SK-N-MC (cell line): ENCODE measurements around the gene PLK3.

Source experiments
- DNase-seq: peaks from one replicate; pipeline ENCODE4 v3.0.0-alpha.2; 2011; ENCODE audit warnings: low read depth, low spot score
- H3K27ac ChIP-seq: fragments of 200-600 bp; sonication (generic); 2 replicates; pipeline ENCODE4 v1.5.1; 2016; ENCODE audit warnings: mixed run types
- H3K36me3 ChIP-seq: fragments of 200-600 bp; sonication (generic); 2 replicates; pipeline ENCODE4 v1.6.1; 2017; ENCODE audit warnings: antibody characterized with exemption, low read length, mixed read lengths; ENCODE audit not compliant: insufficient read depth
- H3K4me3 ChIP-seq: fragments of 200-600 bp; sonication (generic); 2 replicates; pipeline ENCODE4 v1.5.1; 2016
- H3K9ac ChIP-seq: fragments of 200-600 bp; sonication (generic); 2 replicates; pipeline ENCODE4 v1.8.0; 2017; ENCODE audit warnings: mixed run types, mixed read lengths; ENCODE audit not compliant: insufficient read length
- H3K9me3 ChIP-seq: fragments of 200-600 bp; sonication (generic); 2 replicates; pipeline ENCODE4 v1.6.1; 2017; ENCODE audit warnings: low read depth, mild to moderate bottlenecking, antibody characterized with exemption, low read length, moderate library complexity, mixed read lengths
- EZH2 ChIP-seq: fragments of 200-600 bp; sonication (generic); IDR thresholded peaks from one replicate; pipeline ENCODE4 v1.6.1; 2017; ENCODE audit warnings: antibody characterized with exemption
- FOXP2 ChIP-seq: optimal IDR thresholded peaks from 2 replicates; pipeline ENCODE3; 2011; ENCODE audit warnings: mild to moderate bottlenecking, moderate library complexity; ENCODE audit not compliant: insufficient read depth; ENCODE audit errors: extremely low read length, control extremely low read depth
- POLR2AphosphoS5 ChIP-seq: IDR thresholded peaks from 2 replicates; pipeline ENCODE4 v1.6.1; 2012; ENCODE audit warnings: mild to moderate bottlenecking, low read depth, low read length, borderline replicate concordance

PLK3 gene

DNA sequence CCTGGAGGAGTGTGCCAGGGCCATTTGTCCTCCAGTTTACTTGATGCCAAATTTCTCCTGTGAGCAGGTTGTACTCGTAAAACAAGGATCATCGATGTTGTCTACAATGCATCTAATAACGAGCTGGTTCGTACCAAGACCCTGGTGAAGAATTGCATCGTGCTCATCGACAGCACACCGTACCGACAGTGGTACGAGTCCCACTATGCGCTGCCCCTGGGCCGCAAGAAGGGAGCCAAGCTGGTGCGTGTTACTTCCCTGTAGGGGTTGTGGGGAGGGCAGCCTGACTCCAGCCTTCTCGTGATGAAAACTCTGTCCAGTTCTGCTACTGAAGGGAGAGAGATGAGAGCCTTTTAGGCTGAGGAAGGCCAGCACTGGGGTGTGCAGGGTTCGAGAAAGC, 22.6 kb upstream of the PLK3 start:
- no peak for TF ChIP-seq POLR2AphosphoS5
- Histone ChIP-seq H3K27ac (peak overlapping the region; percentile 94), H3K4me3 (peak overlapping the region; percentile 91), H3K9ac (peak overlapping the region; percentile 100), H3K9me3 (no peaks in the 10 kb centered on the region), H3K36me3 (peaks cover 64% of the 10 kb centered on the region)
- DNase-seq: no peak

DNA sequence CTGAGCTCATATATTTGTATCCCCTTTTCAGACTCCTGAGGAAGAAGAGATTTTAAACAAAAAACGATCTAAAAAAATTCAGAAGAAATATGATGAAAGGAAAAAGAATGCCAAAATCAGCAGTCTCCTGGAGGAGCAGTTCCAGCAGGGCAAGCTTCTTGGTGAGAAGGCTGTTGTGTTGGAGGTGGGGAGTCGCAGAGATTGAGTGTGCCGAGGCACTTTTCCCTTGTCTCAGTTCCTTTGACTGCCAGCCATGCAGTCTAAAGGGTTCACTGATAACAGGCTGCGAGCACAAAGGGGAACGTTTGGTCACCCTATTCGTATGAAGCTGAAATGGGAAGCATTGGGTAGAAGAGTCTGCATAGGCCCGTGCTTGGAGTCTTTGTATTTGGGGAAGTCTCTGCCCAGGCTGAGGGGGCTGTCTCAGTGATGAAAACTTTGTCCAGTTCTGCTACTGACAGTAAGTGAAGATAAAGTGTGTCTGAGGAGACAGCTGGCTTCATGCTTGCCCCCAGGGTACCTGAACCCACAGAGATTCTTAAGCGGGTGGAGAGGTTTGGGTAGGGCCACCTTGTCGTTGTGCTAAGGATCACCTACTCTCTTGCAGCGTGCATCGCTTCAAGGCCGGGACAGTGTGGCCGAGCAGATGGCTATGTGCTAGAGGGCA, 22.1 kb upstream of the PLK3 start:
- no peak for DNase-seq

DNA sequence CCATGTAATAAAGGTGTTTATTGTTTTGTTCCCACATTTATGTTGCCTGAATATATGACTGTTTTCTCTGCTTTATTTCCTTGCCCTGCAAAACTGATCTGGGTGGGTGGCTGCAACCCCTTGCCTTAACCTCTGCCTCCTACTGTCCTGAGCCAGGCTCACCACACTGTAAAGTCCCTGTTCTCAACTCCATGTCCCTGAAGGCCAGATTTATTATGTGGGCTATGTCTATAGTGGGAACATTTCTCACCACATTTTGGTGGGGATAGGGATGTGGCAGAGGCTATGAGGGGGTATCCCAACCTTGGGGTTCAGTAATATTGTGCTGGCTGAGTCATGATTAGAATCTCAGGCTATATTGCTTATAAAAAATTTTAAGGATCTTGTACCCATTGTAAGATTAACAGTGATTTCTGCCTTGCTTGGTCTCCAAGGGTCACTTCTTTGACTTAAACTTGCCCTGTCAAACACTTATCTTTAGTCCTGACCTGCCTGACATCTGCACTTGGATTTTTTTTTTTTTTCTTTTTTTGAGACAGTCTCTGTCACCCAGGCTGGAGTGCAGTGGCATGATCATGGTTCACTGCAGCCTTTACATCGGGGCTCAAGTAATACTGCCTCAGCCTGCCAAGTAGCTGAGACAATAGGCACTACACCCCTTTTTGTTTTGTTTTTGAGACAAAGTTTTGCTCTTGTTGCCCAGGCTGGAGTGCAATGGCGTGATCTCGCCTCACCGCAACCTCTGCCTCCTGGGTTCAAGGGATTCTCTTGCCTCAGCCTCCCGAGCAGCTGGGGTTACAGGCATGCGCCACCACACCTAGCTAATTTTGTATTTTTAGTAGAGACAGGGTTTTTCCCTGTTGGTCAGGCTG, 21.2 kb upstream of the PLK3 start:
- H3K9me3 ChIP-seq: no peaks in the 10 kb centered on the region
- no peak overlapping the region for H3K4me3 ChIP-seq
- TF ChIP-seq EZH2 (no peak), FOXP2 (no peak), POLR2AphosphoS5 (no peak; the same call in 1 of the 2 replicates)
- H3K9ac ChIP-seq: no peak overlapping the region
- H3K36me3 ChIP-seq: peaks cover 64% of the 10 kb centered on the region
- peak overlapping the region; percentile 57 for H3K27ac ChIP-seq
- no peak for DNase-seq

More for the DNA sequence above, 22.1 kb upstream of the PLK3 start:
- H3K9ac ChIP-seq: peak overlapping the region; percentile 100
- H3K9me3 ChIP-seq: no peaks in the 10 kb centered on the region
- H3K27ac ChIP-seq: peak overlapping the region; percentile 94
- peak overlapping the region; percentile 91 for H3K4me3 ChIP-seq
- no peak for TF ChIP-seq EZH2
- no peak for TF ChIP-seq POLR2AphosphoS5
- TF ChIP-seq FOXP2: no peak
- peaks cover 64% of the 10 kb centered on the region for H3K36me3 ChIP-seq

DNA sequence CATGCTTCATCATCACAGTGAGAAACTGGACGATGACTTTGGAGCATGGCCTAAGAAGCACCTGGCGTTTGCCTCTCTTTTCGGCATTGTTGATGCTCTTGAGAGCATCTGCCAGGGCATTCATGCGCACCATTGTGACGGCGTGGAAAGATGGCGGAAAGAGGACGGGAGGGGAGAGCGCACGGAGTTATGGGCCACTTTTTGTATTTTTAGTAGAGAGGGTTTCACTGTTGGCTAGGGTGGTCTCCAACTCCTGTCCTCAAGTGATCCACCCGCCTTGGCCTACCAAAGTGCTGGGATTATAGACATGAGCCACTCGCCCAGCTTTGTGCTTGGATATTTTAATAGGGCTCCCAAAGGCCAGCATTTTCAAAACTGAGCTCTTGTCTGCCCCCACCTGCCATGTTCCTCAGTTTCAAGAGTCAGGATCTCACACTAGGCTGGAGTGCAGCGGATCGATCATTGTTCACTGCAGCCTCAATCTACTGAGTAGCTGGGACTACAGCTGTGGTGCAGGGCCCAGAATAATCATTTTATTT, 19.5 kb upstream of the PLK3 start:
- 0 out of 2 replicates have a peak overlapping the region, but pooled peaks have one; percentile 52 for H3K27ac ChIP-seq
- no peaks in the 10 kb centered on the region for H3K9me3 ChIP-seq
- H3K4me3 ChIP-seq: no peak overlapping the region
- no peak for DNase-seq
- TF ChIP-seq POLR2AphosphoS5 (no peak), EZH2 (no peak), FOXP2 (no peak)
- peaks cover 64% of the 10 kb centered on the region for H3K36me3 ChIP-seq
- no peak overlapping the region for H3K9ac ChIP-seq

DNA sequence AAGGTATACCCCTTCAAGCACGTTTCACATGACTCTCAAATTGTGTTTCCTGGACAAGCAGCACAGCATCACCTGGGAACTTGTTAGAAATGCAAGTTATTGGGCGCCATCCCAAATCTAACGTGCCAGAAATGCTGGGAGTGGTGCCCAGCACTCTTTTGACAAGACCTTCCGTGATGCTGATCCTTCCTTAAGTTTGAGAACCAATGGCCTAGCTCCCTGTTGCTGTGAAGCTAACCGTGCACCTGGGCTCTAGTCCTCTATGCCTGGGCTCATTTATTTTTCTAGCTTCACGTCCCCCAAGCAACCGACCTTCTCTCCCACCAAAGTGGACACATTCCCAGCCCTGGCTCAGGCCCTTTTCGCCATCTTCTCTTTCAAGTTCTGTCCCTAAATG, 16.5 kb upstream of the PLK3 start:
- Histone ChIP-seq H3K9ac (no peak overlapping the region), H3K27ac (no peak overlapping the region), H3K36me3 (peaks cover 34% of the 10 kb centered on the region), H3K4me3 (no peak overlapping the region), H3K9me3 (no peaks in the 10 kb centered on the region)
- no peak for DNase-seq
- TF ChIP-seq POLR2AphosphoS5 (no peak; the same call in 1 of the 2 replicates), EZH2 (no peak)

DNA sequence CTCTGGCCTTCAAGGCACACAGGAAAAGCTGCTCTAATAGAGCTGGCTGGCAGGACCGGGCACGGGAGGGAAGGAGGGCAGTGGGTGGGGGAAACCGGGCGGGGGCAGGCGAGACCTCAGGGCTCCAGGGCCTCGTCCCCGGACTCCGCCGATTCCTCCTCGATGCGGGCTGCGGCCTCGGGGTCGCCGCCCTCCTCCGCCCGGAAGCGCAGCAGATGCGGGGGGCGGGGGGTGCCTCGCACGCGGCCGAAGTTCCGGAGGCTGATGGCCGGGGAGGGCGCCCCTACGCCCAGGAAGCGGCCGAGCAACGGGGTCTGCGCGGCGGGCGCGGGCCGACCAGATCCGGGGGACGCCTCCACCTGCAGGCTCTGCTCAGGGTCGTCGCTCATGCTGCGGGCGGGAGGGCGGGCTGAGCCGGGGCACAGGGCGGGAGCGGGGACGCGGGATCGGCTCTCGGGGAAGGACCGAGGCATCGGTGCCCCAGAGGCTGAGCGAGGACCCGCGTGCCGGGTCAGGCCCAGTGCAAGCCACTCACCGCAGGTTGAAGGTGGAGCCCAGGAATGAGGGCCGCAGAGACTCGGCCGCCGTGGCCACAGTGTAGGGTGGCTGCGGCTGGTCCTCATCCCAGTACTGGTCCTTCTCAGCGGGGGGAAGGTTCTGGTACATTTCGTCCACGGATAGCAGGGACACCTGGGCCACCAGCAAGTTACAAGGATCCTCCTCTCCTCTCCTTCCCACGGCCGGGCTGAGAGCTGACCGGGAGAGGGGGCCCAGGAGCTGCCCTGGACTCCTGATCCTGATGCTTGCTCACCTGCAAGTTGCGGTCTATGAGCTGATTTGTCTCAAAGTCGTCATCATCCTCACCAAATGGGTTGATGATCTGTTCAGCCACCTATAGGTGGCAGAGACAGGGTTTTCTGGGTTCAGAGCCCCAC, 15.8 kb upstream of the PLK3 start:
- Histone ChIP-seq H3K9me3 (no peaks in the 10 kb centered on the region), H3K4me3 (no peak overlapping the region), H3K9ac (no peak overlapping the region), H3K36me3 (peaks cover 27% of the 10 kb centered on the region), H3K27ac (no peak overlapping the region)
- no peak for TF ChIP-seq POLR2AphosphoS5
- DNase-seq: no peak

DNA sequence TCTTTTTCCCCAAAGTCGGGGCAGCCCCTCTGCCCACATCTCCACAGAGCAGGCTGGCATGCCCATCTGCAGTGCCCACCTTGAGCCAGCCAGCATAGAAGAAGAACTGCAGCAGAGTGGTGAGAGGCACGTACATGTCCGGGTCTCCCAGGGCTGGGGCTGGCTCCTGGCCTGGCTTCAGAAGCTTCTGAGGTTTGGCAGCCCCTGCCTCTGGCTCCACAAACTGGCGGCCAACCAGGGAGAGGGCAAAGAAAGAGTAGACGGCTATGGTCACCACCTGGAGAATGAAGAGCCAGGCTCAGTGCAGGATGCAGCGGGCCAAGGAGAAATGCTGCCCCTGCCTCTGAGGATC, 15.2 kb upstream of the PLK3 start:
- DNase-seq: no peak
- Histone ChIP-seq H3K9ac (no peak overlapping the region), H3K9me3 (no peaks in the 10 kb centered on the region), H3K36me3 (peaks cover 21% of the 10 kb centered on the region), H3K4me3 (no peak overlapping the region), H3K27ac (no peak overlapping the region)
- TF ChIP-seq EZH2 (no peak), FOXP2 (no peak), POLR2AphosphoS5 (no peak)

DNA sequence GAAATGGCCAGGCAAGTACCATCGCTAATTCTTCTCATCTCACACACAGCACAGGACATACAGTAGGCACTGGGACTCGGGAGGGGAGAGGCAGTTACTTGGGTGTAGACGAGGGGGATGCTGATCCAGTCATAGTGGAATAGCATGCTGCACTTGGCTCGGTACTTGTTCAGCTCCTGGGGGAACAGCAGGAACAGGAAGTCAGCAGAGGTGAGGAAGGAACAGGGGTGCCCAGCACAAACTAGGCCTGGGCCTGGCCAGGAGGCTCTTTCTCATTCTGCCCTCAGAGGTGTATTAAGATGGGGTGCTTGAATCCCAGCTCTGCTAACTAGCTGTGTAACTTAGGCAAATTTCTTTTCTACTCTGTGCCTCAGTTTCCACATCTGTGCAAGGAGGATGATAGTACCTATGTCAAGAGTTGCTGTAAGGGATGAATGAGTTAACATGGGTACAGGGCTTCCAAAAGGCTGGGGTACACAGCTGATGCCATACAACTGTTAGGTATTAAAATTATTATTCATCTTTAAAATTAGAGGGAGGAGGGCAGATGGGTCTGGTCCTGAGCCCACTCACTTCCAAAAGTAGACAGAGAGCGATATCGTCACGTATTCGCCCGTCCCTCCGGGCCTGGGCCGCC, 14.6 kb upstream of the PLK3 start:
- Histone ChIP-seq H3K9me3 (no peaks in the 10 kb centered on the region), H3K36me3 (peaks cover 15% of the 10 kb centered on the region), H3K27ac (no peak overlapping the region), H3K9ac (no peak overlapping the region), H3K4me3 (no peak overlapping the region)
- no peak for TF ChIP-seq EZH2
- no peak for TF ChIP-seq POLR2AphosphoS5
- no peak for TF ChIP-seq FOXP2
- no peak for DNase-seq
